ENCODE measurements around the gene ARVCF. TPM values are rescaled to one million over a fixed set of nuclear protein-coding genes. Genes with fewer than 3 reads are reported as not detected.
A peak's percentile ranks its signal among the peaks of the same experiment; 100 is the strongest.

The ARVCF gene
- total and polyA plus RNA-seq, 2 of the 8 experiments (the other 6 are each of a cell fraction or from before 2014, with no cell fraction given): 31.0 to 43.2 TPM

GRCh38 chr22:19928207-19928606 is 88.4 kb downstream of the ARVCF start:
- peaks cover 0 to 1% of the 10 kb centered on the region in 2 experiments for H4K20me1 ChIP-seq (replicated peaks in 1 of 2; ENCODE audit: control insufficient read depth in 1 of 2, insufficient read depth in 2 of 2, low read length in 2 of 2)
- H3K4ac ChIP-seq (replicated peaks; ENCODE audit: insufficient read length, low read depth, low read length): no peak overlapping the region
- no peak overlapping the region for H2BK5ac ChIP-seq (ENCODE audit: low read depth, low read length)
- H3K27ac ChIP-seq (ENCODE audit: low read depth, low read length): no peak overlapping the region
- H3K27me3 ChIP-seq (replicated peaks in 1 of 4; ENCODE audit: control insufficient read depth in 3 of 4, extremely low read depth in 1 of 4, insufficient read depth in 3 of 4, low read length in 3 of 4): no peaks in the 10 kb centered on the region
- H2AK5ac ChIP-seq (ENCODE audit: low read depth, low read length): no peak overlapping the region
- no peaks in the 10 kb centered on the region for H3K79me2 ChIP-seq (ENCODE audit: control insufficient read depth in 1 of 2, insufficient read depth in 2 of 2, low read length in 2 of 2)
- H3K36me3 ChIP-seq (ENCODE audit: control insufficient read depth in 2 of 4, insufficient read depth in 4 of 4, low read length in 3 of 4): no peaks in the 10 kb centered on the region
- H2BK12ac ChIP-seq (ENCODE audit: low read depth, low read length): no peak overlapping the region
- ChIA-PET POLR2A (ENCODE audit: partially characterized antibody) (no interaction called here), CTCF (ENCODE audit: partially characterized antibody) (interaction anchor here (0.7 to 1.1 kb wide), 2 partner anchors 198 to 628 kb away, joined by 3 read pairs; no protein-coding TSS in a partner anchor)
- WGBS, 2 experiments (ENCODE audit: extremely low coverage in 1 of 2, insufficient coverage in 1 of 2, insufficient read length in 1 of 2, insufficient replicate concordance in 2 of 2, low coverage in 1 of 2, low lambda C conversion rate in 2 of 2, missing lambda C conversion rate in 1 of 2): 87% methylated on average over 11 of the region's 11 CpGs; no CpG with 5 or more reads in 1 of the 2 experiments
- H3K56ac ChIP-seq (replicated peaks; ENCODE audit: insufficient read length, low read depth, low read length): peak overlapping the region; percentile 6
- H3K4me2 ChIP-seq (ENCODE audit: insufficient read depth in 1 of 2, low read depth in 2 of 2, low read length in 2 of 2): no peak overlapping the region
- no peaks in the 10 kb centered on the region for H3K9me3 ChIP-seq (ENCODE audit: insufficient read depth in 2 of 2, low read depth in 1 of 2, low read length in 1 of 2)
- H4K91ac ChIP-seq (replicated peaks; ENCODE audit: insufficient read length, low read length): no peak overlapping the region
- H3K9ac ChIP-seq (replicated peaks in 1 of 4; ENCODE audit: extremely low read depth in 1 of 4, low read depth in 3 of 4, low read length in 3 of 4): no peak overlapping the region
- no peak overlapping the region for H3K18ac ChIP-seq (ENCODE audit: extremely low read depth, low read length)
- no peaks in the 10 kb centered on the region for H3K4me1 ChIP-seq (replicated peaks in 1 of 4; ENCODE audit: control insufficient read depth in 3 of 4, insufficient read depth in 4 of 4, low read length in 3 of 4)
- no peak overlapping the region for H3K14ac ChIP-seq (ENCODE audit: insufficient read length)
- no peak overlapping the region for H3K23ac ChIP-seq (ENCODE audit: insufficient read length)
- no peaks in the 10 kb centered on the region for H3K23me2 ChIP-seq (ENCODE audit: low read depth, low read length)
- H2AFZ ChIP-seq (ENCODE audit: low read length): no peak overlapping the region
- no peak overlapping the region for H2BK120ac ChIP-seq (replicated peaks; ENCODE audit: low read depth, low read length)
- H4K5ac ChIP-seq (ENCODE audit: insufficient read length, low read depth, low read length): no peak overlapping the region
- peak; percentile 36 for FAIRE-seq
- H2BK20ac ChIP-seq (ENCODE audit: low read length): no peak overlapping the region
- H4K8ac ChIP-seq (ENCODE audit: extremely low read depth, insufficient read depth, low read length): no peak overlapping the region
- DNase-seq (ENCODE audit: low read depth in 1 of 2, low spot score in 2 of 2): no peak
- no peak overlapping the region for H3K4me3 ChIP-seq (ENCODE audit: extremely low read depth in 1 of 4, insufficient read depth in 2 of 4, low read depth in 3 of 4, low read length in 4 of 4)
- H2BK15ac ChIP-seq (ENCODE audit: low read length): no peak overlapping the region
- H3K79me1 ChIP-seq (ENCODE audit: low read depth, low read length): no peaks in the 10 kb centered on the region
- TF ChIP-seq POU5F1 (IDR thresholded peaks at IDR 0.05; ENCODE audit: low read depth, low read length) (no peak), BACH1 (IDR thresholded peaks at IDR 0.05; ENCODE audit: low read length) (no peak), RNF2 (IDR thresholded peaks at IDR 0.05; ENCODE audit: borderline replicate concordance, low read depth, low read length, missing control alignments, poor library complexity, severe bottlenecking) (no peak), SIN3A (conservative IDR thresholded peaks at IDR 0.05 in 1 of 2, IDR thresholded peaks at IDR 0.05 in 1 of 2; ENCODE audit: low read depth in 1 of 2, low read length in 2 of 2) (no peak), CHD1 (IDR thresholded peaks at IDR 0.05; ENCODE audit: low read depth, low read length) (no peak), BRCA1 (IDR thresholded peaks at IDR 0.05; ENCODE audit: low read depth, low read length) (no peak), SIRT6 (IDR thresholded peaks at IDR 0.05; ENCODE audit: low read length) (no peak), ZNF274 (IDR thresholded peaks at IDR 0.05; ENCODE audit: borderline replicate concordance, extremely low read depth, low read length) (no peak), EZH2 (IDR thresholded peaks at IDR 0.05; ENCODE audit: low read depth, low read length, severe bottlenecking) (no peak), SAP30 (IDR thresholded peaks at IDR 0.05; ENCODE audit: insufficient read depth, insufficient replicate concordance, low read length) (no peak), RBBP5 (IDR thresholded peaks at IDR 0.05; ENCODE audit: borderline replicate concordance, low read depth, low read length) (no peak), ASH2L (IDR thresholded peaks at IDR 0.05; ENCODE audit: low read length) (no peak), E2F6 (IDR thresholded peaks at IDR 0.05) (no peak), JUN (IDR thresholded peaks at IDR 0.05; ENCODE audit: low read depth, low read length) (no peak)
